PC-3 (cell line): ENCODE data around the gene CFAP161.

ENCODE experiments used
- EZH2 ChIP-seq: fragments of 300-600 bp; sonication (generic); IDR thresholded peaks from one replicate; pipeline ENCODE4 v1.6.1; 2017; ENCODE audit warnings: antibody characterized with exemption, mild to moderate bottlenecking, low read length; ENCODE audit not compliant: unreplicated experiment
- EZH2phosphoT487 ChIP-seq: fragments of 300-600 bp; sonication (generic); IDR thresholded peaks from 2 replicates; pipeline ENCODE4 v1.6.1; 2018; ENCODE audit warnings: mild to moderate bottlenecking, antibody characterized with exemption, low read length, borderline replicate concordance
- TF ChIP-seq, protein P1 (sequence below): fragments of 300-600 bp; sonication (generic); conservative IDR thresholded peaks from 2 replicates; pipeline ENCODE4 v1.5.1; 2017; ENCODE audit warnings: antibody characterized with exemption, low read depth, mild to moderate bottlenecking, low read length

DNA sequence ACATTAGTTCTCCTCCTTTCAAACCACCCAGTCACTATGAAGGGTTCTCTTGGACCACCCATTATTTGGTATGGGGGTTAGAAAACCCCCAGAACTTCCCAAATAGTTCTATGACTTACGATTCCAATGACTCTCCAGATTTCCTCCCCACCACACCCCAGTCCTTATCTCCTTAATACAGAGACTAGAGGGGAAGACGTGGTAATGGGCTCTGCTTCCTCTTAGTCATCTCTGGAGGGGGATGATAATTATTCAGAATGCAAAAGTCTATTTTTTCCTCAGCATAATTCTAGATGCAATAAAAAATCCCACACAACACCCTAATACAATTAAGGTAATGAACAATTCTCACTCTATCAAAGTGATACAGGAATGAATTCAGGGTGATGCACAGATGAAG lies 48.9 kb upstream of the CFAP161 start:
- TF ChIP-seq, protein P1, sequence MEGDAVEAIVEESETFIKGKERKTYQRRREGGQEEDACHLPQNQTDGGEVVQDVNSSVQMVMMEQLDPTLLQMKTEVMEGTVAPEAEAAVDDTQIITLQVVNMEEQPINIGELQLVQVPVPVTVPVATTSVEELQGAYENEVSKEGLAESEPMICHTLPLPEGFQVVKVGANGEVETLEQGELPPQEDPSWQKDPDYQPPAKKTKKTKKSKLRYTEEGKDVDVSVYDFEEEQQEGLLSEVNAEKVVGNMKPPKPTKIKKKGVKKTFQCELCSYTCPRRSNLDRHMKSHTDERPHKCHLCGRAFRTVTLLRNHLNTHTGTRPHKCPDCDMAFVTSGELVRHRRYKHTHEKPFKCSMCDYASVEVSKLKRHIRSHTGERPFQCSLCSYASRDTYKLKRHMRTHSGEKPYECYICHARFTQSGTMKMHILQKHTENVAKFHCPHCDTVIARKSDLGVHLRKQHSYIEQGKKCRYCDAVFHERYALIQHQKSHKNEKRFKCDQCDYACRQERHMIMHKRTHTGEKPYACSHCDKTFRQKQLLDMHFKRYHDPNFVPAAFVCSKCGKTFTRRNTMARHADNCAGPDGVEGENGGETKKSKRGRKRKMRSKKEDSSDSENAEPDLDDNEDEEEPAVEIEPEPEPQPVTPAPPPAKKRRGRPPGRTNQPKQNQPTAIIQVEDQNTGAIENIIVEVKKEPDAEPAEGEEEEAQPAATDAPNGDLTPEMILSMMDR = no peak
- TF ChIP-seq EZH2 (no peak), EZH2phosphoT487 (no peak)
